Panc1 (cell line): Measurements from ENCODE around the gene NRCAM. TPM values are rescaled to one million over a fixed set of nuclear protein-coding genes. Genes with fewer than 3 reads are reported as not detected.

Source experiments
- ATAC-seq: fragments of 200-7000 bp; cut with Tn5 transposase; 2 replicates; pipeline ENCODE4 v1.9.1; 2020; ENCODE audit warnings: mild to moderate bottlenecking, moderate library complexity
- BruUV-seq: library from RNA; stranded (reverse); fragments of 400-500 nt; replicated peaks from 2 replicates; lab custom pipeline; 2021; lab: Mats Ljungman, UMichigan
- CTCF ChIA-PET: fragments of 300-600 bp; sonication (Branson Sonifier 250); formaldehyde crosslinking; loops from one replicate; lab custom pipeline; 2022; ENCODE audit warnings: antibody characterized with exemption; lab: Charles Lee
- POLR2A ChIA-PET: fragments of 300-600 bp; sonication (Branson Sonifier 250); formaldehyde crosslinking; loops from one replicate; lab custom pipeline; 2022; ENCODE audit warnings: antibody characterized with exemption; lab: Charles Lee
- DNase-seq: peaks from one replicate; pipeline ENCODE4 v3.0.0-alpha.2; 2010; ENCODE audit warnings: low read depth, low spot score
- H3K27ac ChIP-seq: 2 replicates; pipeline ENCODE4 v1.5.1; 2011; ENCODE audit warnings: mild to moderate bottlenecking, low read length, inconsistent platforms
- H3K27me3 ChIP-seq: fragments of 200-500 bp; sonication (Bioruptor generic); 2 replicates; pipeline ENCODE4 v1.6.0; 2014; ENCODE audit warnings: low read length, inconsistent platforms; ENCODE audit not compliant: control insufficient read depth, insufficient read depth
- H3K36me3 ChIP-seq: fragments of 200-500 bp; sonication (Bioruptor generic); 2 replicates; pipeline ENCODE4 v1.5.1; 2014; ENCODE audit warnings: inconsistent platforms, mild to moderate bottlenecking, low read length, moderate library complexity; ENCODE audit not compliant: control insufficient read depth, insufficient read depth
- H3K4me1 ChIP-seq: 2 replicates; pipeline ENCODE4 v1.5.1; 2011; ENCODE audit warnings: inconsistent platforms, mild to moderate bottlenecking, low read length, moderate library complexity; ENCODE audit not compliant: control insufficient read depth, insufficient read depth
- H3K4me3 ChIP-seq, 2 experiments: 2 replicates each; pipeline ENCODE4 v1.5.1; 2011 to 2012; ENCODE audit warnings: low read depth in 2 of 2, low read length in 2 of 2, mild to moderate bottlenecking in 2 of 2, inconsistent platforms in 1 of 2, moderate library complexity in 1 of 2
- H3K9me3 ChIP-seq: fragments of 200-500 bp; sonication (Bioruptor generic); 2 replicates; pipeline ENCODE4 v1.5.1; 2014; ENCODE audit warnings: low read depth, mild to moderate bottlenecking, inconsistent platforms, low read length, moderate library complexity; ENCODE audit not compliant: control insufficient read depth, insufficient read depth
- CTCF ChIP-seq: fragments of 450-650 bp; IDR thresholded peaks from 2 replicates; pipeline ENCODE4 v1.5.1; 2017; ENCODE audit warnings: mild to moderate bottlenecking
- POLR2AphosphoS5 ChIP-seq: IDR thresholded peaks from 2 replicates; pipeline ENCODE4 v1.6.1; 2012; ENCODE audit warnings: mild to moderate bottlenecking, low read depth, low read length, moderate library complexity
- REST ChIP-seq, 2 experiments: IDR thresholded peaks; 2 replicates each; pipeline ENCODE4 v1.6.1; 2011 to 2012; ENCODE audit warnings: low read depth in 2 of 2, control low read depth in 1 of 2, low read length in 1 of 2, mild to moderate bottlenecking in 1 of 2, moderate library complexity in 1 of 2; ENCODE audit not compliant: insufficient read depth in 1 of 2
- SIN3A ChIP-seq: IDR thresholded peaks from 2 replicates; pipeline ENCODE4 v1.6.1; 2012; ENCODE audit warnings: low read depth, mild to moderate bottlenecking, low read length, moderate library complexity, borderline replicate concordance; ENCODE audit not compliant: insufficient read depth
- TCF7L2 ChIP-seq: IDR thresholded peaks from 2 replicates; pipeline ENCODE4 v1.6.1; 2011; ENCODE audit warnings: mild to moderate bottlenecking, low read depth, low read length, inconsistent platforms
- in situ Hi-C: cut with HindIII; loops from 2 replicates; pipeline ENCODE4 v1.10.0; 2016; ENCODE audit warnings: low sequenced_read_pairs, low pct_unique_long_range_greater_than_20kb
- intact Hi-C: fragments of 100-400 bp; cut with micrococcal nuclease; formaldehyde crosslinking; loops from one replicate; pipeline ENCODE4 v1.10.0; 2022; ENCODE audit not compliant: unreplicated experiment
- total RNA-seq: library from RNA; stranded (reverse); gene quantifications from one replicate; pipeline ENCODE4 v1.2.1, GENCODE V29; 2021; ENCODE audit not compliant: unreplicated experiment

NRCAM gene
- total RNA-seq, 1 experiment from 2014 or later = 0.21 TPM

- in situ Hi-C loops (no loop called here), intact Hi-C loops (no loop called here)
- DNase-seq (no peak), ATAC-seq (no peak)
- no peak for TF ChIP-seq POLR2AphosphoS5
- no peak for TF ChIP-seq REST (IDR thresholded peaks at IDR 0.05; ENCODE audit: insufficient read depth in 1 of 2, low read depth in 2 of 2, low read length in 1 of 2)
- no peak for TF ChIP-seq CTCF
- no peak for TF ChIP-seq SIN3A
- no peak for TF ChIP-seq TCF7L2
- no peak overlapping the region for H3K4me3 ChIP-seq
- no peaks in the 10 kb centered on the region for H3K9me3 ChIP-seq
- BruUV-seq = no TSS peak
- H3K4me1 ChIP-seq = no peaks in the 10 kb centered on the region
- ChIA-PET POLR2A (no interaction called here), CTCF (no interaction called here)
- no peaks in the 10 kb centered on the region for H3K36me3 ChIP-seq
- H3K27ac ChIP-seq = no peak overlapping the region
- no peaks in the 10 kb centered on the region for H3K27me3 ChIP-seq
Measured at GRCh38 chr7:108102671-108103312, 353.4 kb downstream of the NRCAM start.

- Histone ChIP-seq H3K9me3 (no peaks in the 10 kb centered on the region), H3K36me3 (no peaks in the 10 kb centered on the region), H3K27ac (no peak overlapping the region), H3K4me3 (no peak overlapping the region), H3K4me1 (no peaks in the 10 kb centered on the region), H3K27me3 (no peaks in the 10 kb centered on the region)
- POLR2A ChIA-PET = no interaction called here
- no peak for ATAC-seq
- intact Hi-C loops (no loop called here), in situ Hi-C loops (no loop called here)
- no peak for DNase-seq
- no TSS peak for BruUV-seq
- CTCF ChIA-PET = no interaction called here
- TF ChIP-seq POLR2AphosphoS5 = no peak
- no peak for TF ChIP-seq CTCF
- TF ChIP-seq REST (IDR thresholded peaks at IDR 0.05; ENCODE audit: insufficient read depth in 1 of 2, low read depth in 2 of 2, low read length in 1 of 2) = no peak
- TF ChIP-seq TCF7L2 = no peak
- no peak for TF ChIP-seq SIN3A
Measured at GRCh38 chr7:108101759-108102158, 354.5 kb downstream of the NRCAM start.
